GM12891 (cell line): ENCODE data around the gene ERP29.

ENCODE experiments used
- PAX5 ChIP-seq: IDR thresholded peaks from 2 replicates; pipeline ENCODE4 v1.6.1; 2011; ENCODE audit warnings: low read length, moderate library complexity, mild to moderate bottlenecking; ENCODE audit not compliant: insufficient read depth, severe bottlenecking
- POLR2A ChIP-seq: IDR thresholded peaks from 2 replicates; pipeline ENCODE4 v1.6.1; 2011; ENCODE audit warnings: low read depth, low read length, control low read depth
- POLR2AphosphoS5 ChIP-seq: IDR thresholded peaks from 2 replicates; pipeline ENCODE4 v1.6.1; 2011; ENCODE audit warnings: low read depth, low read length, control low read depth
- TAF1 ChIP-seq: IDR thresholded peaks from 2 replicates; pipeline ENCODE4 v1.6.1; 2011; ENCODE audit warnings: low read depth, low read length, control low read depth

DNA sequence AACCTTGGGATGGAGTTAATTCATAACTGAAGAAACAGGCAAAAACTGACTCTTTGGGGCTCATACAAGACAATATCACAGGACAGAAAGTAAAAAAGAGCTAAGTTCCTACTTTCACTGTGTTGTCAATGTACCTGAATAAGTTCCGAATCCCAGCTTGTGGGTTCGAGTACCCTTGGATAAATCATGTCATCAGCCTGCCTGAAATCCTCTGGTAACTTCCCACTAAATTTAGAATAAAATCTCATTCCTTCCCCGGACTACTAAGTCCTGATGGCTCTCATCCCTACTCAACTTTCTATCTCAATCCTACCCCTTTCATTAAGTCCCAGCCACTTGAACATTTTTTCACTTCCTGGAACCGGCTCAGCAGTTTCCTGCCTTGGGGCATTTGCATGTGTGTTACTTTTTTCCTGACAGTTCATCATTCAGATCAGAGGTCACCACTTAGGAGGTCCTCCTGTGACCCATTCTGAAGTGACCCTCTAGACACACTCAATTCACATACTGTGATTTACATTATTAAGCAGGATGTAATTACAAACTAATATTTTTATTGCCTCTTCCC, 12.7 kb downstream of the ERP29 start:
- peak; percentile 51; the same call in 1 of the 2 replicates for TF ChIP-seq POLR2AphosphoS5
- no peak for TF ChIP-seq TAF1
- no peak for TF ChIP-seq POLR2A
- TF ChIP-seq PAX5: no peak
